ENCODE data around the gene CCDC91.

DNA sequence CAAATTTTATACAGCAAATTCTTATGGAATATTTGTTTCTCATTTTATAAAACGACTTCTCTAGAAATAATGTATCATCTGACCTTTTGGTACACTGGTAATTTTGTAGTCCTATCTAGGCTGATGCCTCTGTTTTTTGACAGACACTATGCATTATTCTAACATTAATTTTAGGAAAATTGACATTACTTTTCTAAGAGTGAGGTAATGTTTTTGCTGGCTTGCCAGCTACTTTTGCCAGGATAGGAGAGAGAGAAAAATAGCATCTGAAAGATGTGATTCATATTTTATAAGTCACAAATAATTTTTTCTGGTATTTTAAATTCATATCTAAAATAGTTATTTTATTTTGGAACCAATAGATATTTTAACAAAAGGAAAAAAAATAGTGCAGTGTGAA lies 153.5 kb downstream of the CCDC91 start:
- no peak for TF ChIP-seq POLR2AphosphoS5 (IDR thresholded peaks at IDR 0.05; ENCODE audit: insufficient read depth in 1 of 2, low read depth in 1 of 2)
- TF ChIP-seq POLR2A (IDR thresholded peaks at IDR 0.05): no peak
- TF ChIP-seq CTCF (IDR thresholded peaks at IDR 0.05): no peak

Data from vagina (tissue), 2 donors.